Measurements from ENCODE around the gene FUOM. TPM values are rescaled to one million over a fixed set of nuclear protein-coding genes. Genes with fewer than 3 reads are reported as not detected.

FUOM gene
- total RNA-seq, 4 donors from 2014 or later, result 7.9 to 12.2 (median 10.5) TPM

- intact Hi-C loops (cut with DNase I), result no loop called here
- H3K4me1 ChIP-seq, result peaks cover 16 to 23% (median 17%) of the 10 kb centered on the region in 4 donors
- no peak for DNase-seq (ENCODE audit: extremely low spot score)
- H3K9me3 ChIP-seq, result no peaks in the 10 kb centered on the region
- TF ChIP-seq POLR2AphosphoS5 (IDR thresholded peaks at IDR 0.05) (no peak), EP300 (IDR thresholded peaks at IDR 0.05) (no peak)
- 76% methylated on average over 5 of the region's 27 CpGs for WGBS
- peak overlapping the region; percentile 59 to 74 (median 62) for H3K4me3 ChIP-seq
- peak overlapping the region in 2 of 4 donors; percentile 37 to 52 for H3K27ac ChIP-seq (replicated peaks in 1 of 4)
- peaks cover 0 to 5% (median 2%) of the 10 kb centered on the region in 4 donors for H3K36me3 ChIP-seq
- peaks cover 0 to 55% (median 10%) of the 10 kb centered on the region in 4 donors for H3K27me3 ChIP-seq
Observed at GRCh38 chr10:133356549-133357284, 1.1 kb downstream of the FUOM start.

- intact Hi-C loops (cut with DNase I), result no loop called here
- no peaks in the 10 kb centered on the region for H3K9me3 ChIP-seq
- 100% methylated on average over 1 of the region's 3 CpGs for WGBS
- peaks cover 16 to 23% (median 17%) of the 10 kb centered on the region in 4 donors for H3K4me1 ChIP-seq
- peaks cover 0 to 63% (median 10%) of the 10 kb centered on the region in 4 donors for H3K27me3 ChIP-seq
- peaks cover 0 to 4% (median 0%) of the 10 kb centered on the region in 4 donors for H3K36me3 ChIP-seq
- DNase-seq (ENCODE audit: extremely low spot score), result no peak
- TF ChIP-seq EP300 (IDR thresholded peaks at IDR 0.05) (no peak), POLR2A (IDR thresholded peaks at IDR 0.05; ENCODE audit: low read depth) (no peak), POLR2AphosphoS5 (IDR thresholded peaks at IDR 0.05) (no peak), CTCF (IDR thresholded peaks at IDR 0.05) (no peak)
- no peak overlapping the region for H3K4me3 ChIP-seq
- H3K27ac ChIP-seq (replicated peaks in 1 of 4), result no peak overlapping the region
Observed at GRCh38 chr10:133355991-133356390, 1.8 kb downstream of the FUOM start.

GRCh38 chr10:133355266-133355665 lies 2.6 kb downstream of the FUOM start:
- Histone ChIP-seq H3K27ac (replicated peaks in 1 of 4) (no peak overlapping the region), H3K4me1 (peaks cover 16 to 23% (median 17%) of the 10 kb centered on the region in 4 donors), H3K4me3 (no peak overlapping the region), H3K36me3 (peaks cover 0 to 4% (median 0%) of the 10 kb centered on the region in 4 donors), H3K9me3 (no peaks in the 10 kb centered on the region), H3K27me3 (peaks cover 0 to 69% (median 10%) of the 10 kb centered on the region in 4 donors)
- DNase-seq (ENCODE audit: extremely low spot score), result no peak
- intact Hi-C loops (cut with DNase I), result no loop called here
- TF ChIP-seq POLR2AphosphoS5 (IDR thresholded peaks at IDR 0.05) (no peak), CTCF (IDR thresholded peaks at IDR 0.05) (no peak), POLR2A (IDR thresholded peaks at IDR 0.05; ENCODE audit: low read depth) (no peak), EP300 (IDR thresholded peaks at IDR 0.05) (no peak)
- WGBS, result 100% methylated on average over 3 of the region's 6 CpGs

- peaks cover 0 to 74% (median 10%) of the 10 kb centered on the region in 4 donors for H3K27me3 ChIP-seq
- TF ChIP-seq EP300 (IDR thresholded peaks at IDR 0.05), result no peak
- TF ChIP-seq CTCF (IDR thresholded peaks at IDR 0.05), result no peak
- no peak for TF ChIP-seq POLR2A (IDR thresholded peaks at IDR 0.05; ENCODE audit: low read depth)
- no peak for TF ChIP-seq POLR2AphosphoS5 (IDR thresholded peaks at IDR 0.05)
Observed at GRCh38 chr10:133354672-133355240, 3.1 kb downstream of the FUOM start.

GRCh38 chr10:133353988-133354605 lies 3.7 kb downstream of the FUOM start:
- Histone ChIP-seq H3K36me3 (peaks cover 0 to 4% (median 0%) of the 10 kb centered on the region in 4 donors), H3K4me3 (no peak overlapping the region), H3K9me3 (no peaks in the 10 kb centered on the region), H3K27me3 (peaks cover 0 to 81% (median 10%) of the 10 kb centered on the region in 4 donors), H3K4me1 (peaks cover 16 to 23% (median 17%) of the 10 kb centered on the region in 4 donors), H3K27ac (replicated peaks in 1 of 4) (no peak overlapping the region)
- 95% methylated on average over 10 of the region's 16 CpGs for WGBS
- DNase-seq (ENCODE audit: extremely low spot score), result no peak
- intact Hi-C loops (cut with DNase I), result no loop called here
- TF ChIP-seq CTCF (IDR thresholded peaks at IDR 0.05) (no peak), EP300 (IDR thresholded peaks at IDR 0.05) (no peak), POLR2A (IDR thresholded peaks at IDR 0.05; ENCODE audit: low read depth) (no peak), POLR2AphosphoS5 (IDR thresholded peaks at IDR 0.05) (no peak)

More at GRCh38 chr10:133354672-133355240, 3.1 kb downstream of the FUOM start:
- Histone ChIP-seq H3K36me3 (peaks cover 0 to 4% (median 0%) of the 10 kb centered on the region in 4 donors), H3K27ac (replicated peaks in 1 of 4) (no peak overlapping the region), H3K4me1 (peaks cover 16 to 23% (median 17%) of the 10 kb centered on the region in 4 donors), H3K9me3 (no peaks in the 10 kb centered on the region), H3K4me3 (no peak overlapping the region)
- DNase-seq (ENCODE audit: extremely low spot score), result no peak
- WGBS, result 75% methylated on average over 2 of the region's 14 CpGs
- intact Hi-C loops (cut with DNase I), result no loop called here

Measured in esophagus muscularis mucosa (tissue), 4 donors.